OCI-LY3 (cell line): ENCODE data around the gene RAF1.

Experiments
- CTCF ChIP-seq: fragments of 200-600, 300-600 bp; sonication (generic); IDR thresholded peaks from 2 replicates; pipeline ENCODE4 v1.5.1; 2014; ENCODE audit warnings: antibody characterized with exemption, low read length, low read depth
- EZH2phosphoT487 ChIP-seq: fragments of 200-600 bp; shearing (Covaris generic); IDR thresholded peaks from 2 replicates; pipeline ENCODE4 v1.6.1; 2018; ENCODE audit warnings: antibody characterized with exemption, mixed run types, low read depth

DNA sequence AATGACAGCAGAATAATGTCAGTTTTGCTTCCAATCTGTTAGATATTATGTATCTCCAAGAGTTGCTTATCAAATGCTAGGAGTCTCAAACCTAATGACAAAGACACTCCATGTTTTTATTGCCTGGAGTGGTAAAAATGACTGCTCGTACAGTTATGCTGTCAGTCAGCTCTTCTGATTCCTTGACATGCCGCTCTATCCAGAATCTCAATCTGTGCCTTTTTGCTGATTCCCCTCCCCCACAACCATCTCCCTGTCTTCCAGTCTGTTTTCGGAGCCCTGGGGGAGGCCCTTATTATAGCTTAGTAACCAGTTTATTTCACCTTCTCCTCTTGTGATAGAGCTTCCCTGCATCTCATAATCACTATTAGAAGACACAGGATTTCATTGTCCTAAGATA, 104.4 kb downstream of the RAF1 start:
- TF ChIP-seq CTCF: no peak
- no peak for TF ChIP-seq EZH2phosphoT487
